GM23248 (cell line): ENCODE results near the gene DCUN1D1. TPM values are rescaled to one million over a fixed set of nuclear protein-coding genes. Genes with fewer than 3 reads are reported as not detected.

Source experiments
- DNase-seq: peaks from one replicate; pipeline ENCODE4 v3.0.0-alpha.2; 2015
- H2AFZ ChIP-seq: fragments of 200-600 bp; sonication (generic); 2 replicates; pipeline ENCODE4 v1.6.1; 2016; ENCODE audit warnings: antibody characterized with exemption
- H3F3A ChIP-seq: fragments of 200-600 bp; sonication (generic); 2 replicates; pipeline ENCODE4 v1.6.1; 2016; ENCODE audit warnings: mild to moderate bottlenecking, antibody characterized with exemption, mixed run types; ENCODE audit not compliant: insufficient read depth
- H3K27ac ChIP-seq: fragments of 200-600 bp; sonication (generic); 2 replicates; pipeline ENCODE4 v1.5.1; 2016; ENCODE audit warnings: mild to moderate bottlenecking
- H3K27me3 ChIP-seq: fragments of 200-600 bp; sonication (generic); replicated peaks from 2 replicates; pipeline ENCODE4 v1.6.1; 2016; ENCODE audit warnings: mild to moderate bottlenecking; ENCODE audit not compliant: insufficient read depth
- H3K36me3 ChIP-seq: fragments of 200-600 bp; sonication (generic); 2 replicates; pipeline ENCODE4 v1.6.1; 2016; ENCODE audit warnings: low read depth, mild to moderate bottlenecking
- H3K4me1 ChIP-seq: fragments of 200-600 bp; sonication (generic); 2 replicates; pipeline ENCODE4 v1.6.1; 2016; ENCODE audit warnings: mild to moderate bottlenecking; ENCODE audit not compliant: insufficient read depth
- H3K4me2 ChIP-seq: fragments of 200-600 bp; sonication (generic); one replicate; pipeline ENCODE4 v1.6.1; 2016; ENCODE audit warnings: mild to moderate bottlenecking; ENCODE audit not compliant: unreplicated experiment
- H3K4me3 ChIP-seq: fragments of 200-600 bp; sonication (generic); 2 replicates; pipeline ENCODE4 v1.5.1; 2016; ENCODE audit warnings: mild to moderate bottlenecking
- H3K79me2 ChIP-seq: fragments of 200-600 bp; sonication (generic); 2 replicates; pipeline ENCODE4 v1.6.1; 2016; ENCODE audit warnings: mild to moderate bottlenecking; ENCODE audit not compliant: insufficient read depth
- H3K9ac ChIP-seq: fragments of 200-600 bp; sonication (generic); 2 replicates; pipeline ENCODE4 v1.6.1; 2016; ENCODE audit warnings: mild to moderate bottlenecking
- H3K9me2 ChIP-seq: fragments of 200-600 bp; sonication (generic); 2 replicates; pipeline ENCODE4 v1.6.1; 2016; ENCODE audit warnings: mixed run types, mild to moderate bottlenecking, moderate library complexity; ENCODE audit not compliant: insufficient read depth
- H3K9me3 ChIP-seq: fragments of 200-600 bp; sonication (generic); one replicate; pipeline ENCODE4 v1.6.1; 2017; ENCODE audit warnings: low read depth
- H4K20me1 ChIP-seq: fragments of 200-600 bp; sonication (generic); 2 replicates; pipeline ENCODE4 v1.6.0; 2016; ENCODE audit not compliant: insufficient read depth
- EZH2 ChIP-seq: fragments of 200-600 bp; sonication (generic); IDR thresholded peaks from 2 replicates; pipeline ENCODE4 v1.6.1; 2018; ENCODE audit warnings: antibody characterized with exemption, mild to moderate bottlenecking; ENCODE audit not compliant: insufficient read depth, poor library complexity, severe bottlenecking
- EZH2phosphoT487 ChIP-seq: fragments of 200-600 bp; sonication (generic); IDR thresholded peaks from 2 replicates; pipeline ENCODE4 v1.6.1; 2018; ENCODE audit warnings: antibody characterized with exemption, moderate library complexity, mild to moderate bottlenecking, low read depth; ENCODE audit not compliant: insufficient read depth
- WGBS, 2 experiments: methylation state at CpG; one replicate each; pipeline ENCODE4 v1.1.6; 2015 to 2017; ENCODE audit warnings: low lambda C conversion rate in 2 of 2, low coverage in 1 of 2; ENCODE audit errors: missing lambda C conversion rate in 2 of 2; 5-methylcytosine and 5-hydroxymethylcytosine counted together
- in situ Hi-C: fragments of 300-500 bp; cut with MboI; formaldehyde crosslinking; loops from 2 replicates; pipeline ENCODE4 v1.15.0; 2020
- polyA plus RNA-seq: library from polyadenylated mRNA; unstranded; fragments of >200 nt; fragmentation: Nextera tagmentation; extraction: Ambion mirVana; gene quantifications from 2 replicates; pipeline ENCODE4 v1.2.1, GENCODE V29; 2016
- total RNA-seq: library from RNA; depleted of rRNA; stranded (reverse); fragments of >200 nt; shearing (Covaris generic); gene quantifications from 2 replicates; pipeline ENCODE4 v1.2.3, GENCODE V29; 2014

DCUN1D1 gene
- total and polyA plus RNA-seq, 2 experiments from 2014 or later, result 28.5 to 31.7 TPM

DNA sequence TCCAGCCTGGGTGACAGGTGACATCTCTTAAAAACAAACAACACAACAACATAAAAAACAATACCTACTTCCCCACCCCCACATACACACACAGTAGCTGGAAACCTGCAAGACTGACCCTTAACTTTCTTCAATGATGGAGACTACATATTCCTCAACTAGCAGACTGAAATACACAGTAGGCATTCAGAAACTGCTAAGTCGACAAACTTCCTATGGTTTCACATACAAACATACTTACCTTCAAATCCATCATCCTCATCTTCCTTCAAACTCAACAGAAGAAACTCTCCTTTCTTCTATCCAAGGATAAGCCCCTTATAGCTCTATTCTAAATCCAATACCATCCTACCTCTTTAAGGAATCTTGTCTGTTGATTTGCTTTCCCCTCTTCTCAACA, 30.6 kb downstream of the DCUN1D1 start:
- in situ Hi-C loops, result no loop called here
- Histone ChIP-seq H3K4me3 (no peak overlapping the region), H3K4me1 (no peaks in the 10 kb centered on the region), H3K4me2 (no peak overlapping the region), H4K20me1 (no peaks in the 10 kb centered on the region), H3K9ac (no peak overlapping the region), H3K36me3 (peaks cover 15% of the 10 kb centered on the region; the same call in 1 of the 2 replicates), H3F3A (no peaks in the 10 kb centered on the region), H3K9me2 (no peaks in the 10 kb centered on the region), H2AFZ (no peak overlapping the region), H3K79me2 (no peaks in the 10 kb centered on the region), H3K27me3 (no peaks in the 10 kb centered on the region), H3K9me3 (no peaks in the 10 kb centered on the region), H3K27ac (no peak overlapping the region)
- TF ChIP-seq EZH2 (no peak), EZH2phosphoT487 (no peak)
- no peak for DNase-seq
- 98 to 100% methylated on average over 1 of the region's 1 CpG for WGBS, 2 experiments

DNA sequence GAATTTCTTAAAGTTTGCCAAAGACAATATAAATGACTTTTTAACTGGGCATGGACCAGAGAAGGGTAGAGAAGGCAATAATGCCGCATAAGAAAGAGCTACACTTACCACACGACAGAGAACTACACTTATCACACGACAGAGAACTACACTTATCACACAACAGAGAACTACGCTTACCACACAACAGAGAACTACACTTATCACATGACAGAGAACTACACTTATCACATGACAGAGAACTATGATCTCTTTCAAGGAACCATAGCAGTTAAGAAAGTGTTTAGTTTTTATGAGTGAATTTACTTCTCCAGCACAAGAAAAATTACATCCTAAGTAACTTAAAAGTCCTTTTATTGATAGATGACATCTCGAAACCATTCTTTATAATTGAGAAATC, 32.0 kb downstream of the DCUN1D1 start:
- no peak overlapping the region for H3K27ac ChIP-seq
- in situ Hi-C loops, result no loop called here
- no peaks in the 10 kb centered on the region for H3K4me1 ChIP-seq
- no peak for DNase-seq
- no peak for TF ChIP-seq EZH2phosphoT487
- no peak overlapping the region for H2AFZ ChIP-seq
- peaks cover 11% of the 10 kb centered on the region; the same call in 1 of the 2 replicates for H3K36me3 ChIP-seq
- H3K4me3 ChIP-seq, result no peak overlapping the region
- H3K9ac ChIP-seq, result no peak overlapping the region
- H3F3A ChIP-seq, result no peaks in the 10 kb centered on the region
- no peak overlapping the region for H3K4me2 ChIP-seq
- H3K9me3 ChIP-seq, result no peaks in the 10 kb centered on the region
- H3K9me2 ChIP-seq, result no peaks in the 10 kb centered on the region
- WGBS, 2 experiments, result 96 to 97% methylated on average over 5 of the region's 5 CpGs
- H4K20me1 ChIP-seq, result no peaks in the 10 kb centered on the region
- no peaks in the 10 kb centered on the region for H3K27me3 ChIP-seq
- H3K79me2 ChIP-seq, result no peaks in the 10 kb centered on the region

DNA sequence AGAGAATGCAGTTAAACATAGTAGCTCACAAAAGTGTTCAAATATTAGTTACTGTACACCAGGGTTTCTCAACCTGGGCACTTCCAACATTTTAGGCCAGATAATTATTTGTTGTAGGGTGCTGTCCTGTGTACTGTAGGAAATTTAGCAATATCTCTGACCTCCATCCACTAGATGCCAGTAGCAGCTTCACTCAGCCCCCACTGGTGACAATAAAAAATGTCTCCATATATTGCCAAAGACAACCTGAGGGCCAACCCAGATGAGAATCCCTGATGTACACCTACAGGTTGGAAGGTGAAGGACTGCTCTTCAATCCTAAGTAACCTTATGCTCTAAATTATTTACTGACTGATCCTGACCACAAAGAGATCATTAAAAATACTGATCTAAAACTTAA, 32.5 kb downstream of the DCUN1D1 start:
- H3K4me1 ChIP-seq, result no peaks in the 10 kb centered on the region
- no peak overlapping the region for H3K27ac ChIP-seq
- H3K79me2 ChIP-seq, result no peaks in the 10 kb centered on the region
- H3K9ac ChIP-seq, result no peak overlapping the region
- no peak overlapping the region for H3K4me3 ChIP-seq
- H3K4me2 ChIP-seq, result no peak overlapping the region
- no peak for DNase-seq
- no peak for TF ChIP-seq EZH2
- no peak for TF ChIP-seq EZH2phosphoT487
- H2AFZ ChIP-seq, result no peak overlapping the region
- peaks cover 6% of the 10 kb centered on the region; the same call in 1 of the 2 replicates for H3K36me3 ChIP-seq
- no peaks in the 10 kb centered on the region for H4K20me1 ChIP-seq
- H3F3A ChIP-seq, result no peaks in the 10 kb centered on the region
- H3K9me2 ChIP-seq, result no peaks in the 10 kb centered on the region
- H3K27me3 ChIP-seq, result no peaks in the 10 kb centered on the region
- in situ Hi-C loops, result no loop called here
- no peaks in the 10 kb centered on the region for H3K9me3 ChIP-seq

DNA sequence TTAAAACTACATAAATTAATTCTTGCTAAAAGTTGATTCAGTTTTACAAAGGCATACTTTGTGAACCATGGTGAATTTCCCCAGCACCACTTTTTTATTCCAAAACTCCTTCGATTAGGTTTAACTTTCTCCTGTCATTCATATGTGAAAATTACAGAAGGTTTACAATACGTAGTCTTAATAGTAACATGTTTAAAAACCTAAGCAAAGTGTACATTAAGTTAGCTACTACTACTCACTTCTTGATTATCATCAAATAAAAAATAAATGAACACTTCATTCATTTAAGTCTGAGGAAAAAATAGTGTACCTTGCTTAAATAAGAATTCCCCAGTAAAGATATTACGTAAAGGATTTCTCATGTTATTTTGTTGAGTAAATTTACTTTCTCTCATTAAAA, 38.6 kb downstream of the DCUN1D1 start:
- Histone ChIP-seq H3K27me3 (no peaks in the 10 kb centered on the region), H3K9me3 (no peaks in the 10 kb centered on the region), H3K79me2 (no peaks in the 10 kb centered on the region), H3K9me2 (no peaks in the 10 kb centered on the region), H3K27ac (no peak overlapping the region), H3K9ac (no peak overlapping the region), H3K4me1 (no peaks in the 10 kb centered on the region), H3K4me3 (no peak overlapping the region), H3K4me2 (no peak overlapping the region), H3F3A (no peaks in the 10 kb centered on the region), H3K36me3 (peaks cover 6% of the 10 kb centered on the region; the same call in 1 of the 2 replicates), H4K20me1 (no peaks in the 10 kb centered on the region), H2AFZ (no peak overlapping the region)
- in situ Hi-C loops, result no loop called here
- WGBS, 2 experiments, result 95 to 97% methylated on average over 3 of the region's 3 CpGs
- no peak for DNase-seq
- TF ChIP-seq EZH2 (no peak), EZH2phosphoT487 (no peak)

DNA sequence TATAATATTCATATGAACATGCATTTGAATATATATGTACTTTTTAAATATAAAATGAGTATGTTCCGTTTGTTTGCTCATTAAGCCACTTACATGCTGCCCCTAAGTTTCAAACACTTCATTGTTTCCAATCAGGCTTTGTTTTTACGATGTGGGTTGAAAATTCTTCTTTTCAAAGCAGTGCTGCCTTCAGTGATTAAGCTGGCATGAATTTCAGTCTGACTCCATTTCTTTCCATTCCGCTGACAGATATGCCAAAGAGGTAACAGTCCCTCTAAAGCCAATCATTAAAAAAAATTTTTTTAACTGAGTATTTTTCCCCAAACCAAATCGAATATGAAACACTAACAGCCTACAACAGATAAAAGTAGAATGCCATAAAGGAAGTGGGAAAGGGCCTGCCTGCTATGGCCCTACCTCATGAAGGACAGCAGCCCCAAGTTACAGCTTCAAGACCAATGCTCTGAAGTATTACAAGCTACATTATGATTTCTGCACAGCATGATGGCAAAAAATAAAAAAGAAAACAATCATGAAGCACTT, 40.0 kb downstream of the DCUN1D1 start:
- H3K9ac ChIP-seq, result no peak overlapping the region
- no peak for DNase-seq
- H3K4me1 ChIP-seq, result no peaks in the 10 kb centered on the region
- no peak overlapping the region for H3K4me3 ChIP-seq
- no peak overlapping the region for H2AFZ ChIP-seq
- peaks cover 4% of the 10 kb centered on the region; the same call in 1 of the 2 replicates for H3K36me3 ChIP-seq
- 98 to 100% methylated on average over 4 of the region's 4 CpGs for WGBS, 2 experiments
- no peaks in the 10 kb centered on the region for H4K20me1 ChIP-seq
- no peaks in the 10 kb centered on the region for H3K9me3 ChIP-seq
- no peaks in the 10 kb centered on the region for H3K9me2 ChIP-seq
- TF ChIP-seq EZH2phosphoT487 (no peak), EZH2 (no peak)
- no peaks in the 10 kb centered on the region for H3F3A ChIP-seq
- in situ Hi-C loops, result no loop called here
- H3K79me2 ChIP-seq, result no peaks in the 10 kb centered on the region
- no peak overlapping the region for H3K4me2 ChIP-seq
- H3K27ac ChIP-seq, result no peak overlapping the region
- no peaks in the 10 kb centered on the region for H3K27me3 ChIP-seq
